ENCODE data around the gene ATP8B4.

GRCh38 chr15:49815950-49816349 lies 303.1 kb downstream of the ATP8B4 start:
- TF ChIP-seq POLR2A (IDR thresholded peaks at IDR 0.05) (no peak), POLR2AphosphoS5 (IDR thresholded peaks at IDR 0.05; ENCODE audit: insufficient read depth in 1 of 2, low read depth in 1 of 2) (no peak)
- TF ChIP-seq, protein P1, sequence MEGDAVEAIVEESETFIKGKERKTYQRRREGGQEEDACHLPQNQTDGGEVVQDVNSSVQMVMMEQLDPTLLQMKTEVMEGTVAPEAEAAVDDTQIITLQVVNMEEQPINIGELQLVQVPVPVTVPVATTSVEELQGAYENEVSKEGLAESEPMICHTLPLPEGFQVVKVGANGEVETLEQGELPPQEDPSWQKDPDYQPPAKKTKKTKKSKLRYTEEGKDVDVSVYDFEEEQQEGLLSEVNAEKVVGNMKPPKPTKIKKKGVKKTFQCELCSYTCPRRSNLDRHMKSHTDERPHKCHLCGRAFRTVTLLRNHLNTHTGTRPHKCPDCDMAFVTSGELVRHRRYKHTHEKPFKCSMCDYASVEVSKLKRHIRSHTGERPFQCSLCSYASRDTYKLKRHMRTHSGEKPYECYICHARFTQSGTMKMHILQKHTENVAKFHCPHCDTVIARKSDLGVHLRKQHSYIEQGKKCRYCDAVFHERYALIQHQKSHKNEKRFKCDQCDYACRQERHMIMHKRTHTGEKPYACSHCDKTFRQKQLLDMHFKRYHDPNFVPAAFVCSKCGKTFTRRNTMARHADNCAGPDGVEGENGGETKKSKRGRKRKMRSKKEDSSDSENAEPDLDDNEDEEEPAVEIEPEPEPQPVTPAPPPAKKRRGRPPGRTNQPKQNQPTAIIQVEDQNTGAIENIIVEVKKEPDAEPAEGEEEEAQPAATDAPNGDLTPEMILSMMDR (IDR thresholded peaks at IDR 0.05): no peak
